Measurements from ENCODE around the gene HNRNPUL2.

Gene HNRNPUL2

GRCh38 chr11:62709247-62710000 is 17.8 kb downstream of the HNRNPUL2 start:
- H3K4me3 ChIP-seq (replicated peaks; ENCODE audit: low read depth, low read length), result peak overlapping the region; percentile 46
- TF ChIP-seq CTCF (IDR thresholded peaks at IDR 0.05; ENCODE audit: low read depth, low read length, missing control alignments), result no peak
- peak; percentile 95 for DNase-seq (ENCODE audit: extremely low read depth, low read depth)

- peak overlapping the region; percentile 46 for H3K4me3 ChIP-seq (replicated peaks; ENCODE audit: low read depth, low read length)
- no peak for DNase-seq (ENCODE audit: extremely low read depth, low read depth)
- no peak for TF ChIP-seq CTCF (IDR thresholded peaks at IDR 0.05; ENCODE audit: low read depth, low read length, missing control alignments)
Measured at GRCh38 chr11:62708793-62709192, 18.5 kb downstream of the HNRNPUL2 start.

GRCh38 chr11:62708392-62708791 is 18.9 kb downstream of the HNRNPUL2 start:
- DNase-seq (ENCODE audit: extremely low read depth, low read depth), result no peak
- H3K4me3 ChIP-seq (replicated peaks; ENCODE audit: low read depth, low read length), result 0 out of 2 replicates have a peak overlapping the region, but pooled peaks have one; percentile 46
- TF ChIP-seq CTCF (IDR thresholded peaks at IDR 0.05; ENCODE audit: low read depth, low read length, missing control alignments), result no peak

- H3K4me3 ChIP-seq (replicated peaks; ENCODE audit: low read depth, low read length), result peak within 1 kb of the TSS; percentile 70
- no peak for TF ChIP-seq CTCF (IDR thresholded peaks at IDR 0.05; ENCODE audit: low read depth, low read length, missing control alignments)
- no peak for DNase-seq (ENCODE audit: extremely low read depth, low read depth)
Measured at GRCh38 chr11:62707277-62707861, 19.9 kb downstream of the HNRNPUL2 start, which contains the start of the genes BSCL2 and GNG3. TSS of gene BSCL2 (minus strand) at chr11:62707424. CDS start at chr11:62707195, 229 bp downstream. TSS of gene GNG3 (plus strand) at chr11:62707676. CDS start at chr11:62708296, 620 bp downstream.

- no peak for DNase-seq (ENCODE audit: extremely low read depth, low read depth)
- TF ChIP-seq CTCF (IDR thresholded peaks at IDR 0.05; ENCODE audit: low read depth, low read length, missing control alignments), result no peak
- no peak overlapping the region for H3K4me3 ChIP-seq (replicated peaks; ENCODE audit: low read depth, low read length)
Measured at GRCh38 chr11:62706850-62707247, 20.4 kb downstream of the HNRNPUL2 start.

- DNase-seq (ENCODE audit: extremely low read depth, low read depth), result peak; percentile 63
- TF ChIP-seq CTCF (IDR thresholded peaks at IDR 0.05; ENCODE audit: low read depth, low read length, missing control alignments), result no peak
- H3K4me3 ChIP-seq (replicated peaks; ENCODE audit: low read depth, low read length), result peak overlapping the region; percentile 70
Measured at GRCh38 chr11:62705880-62706849, 21.1 kb downstream of the HNRNPUL2 start.

Data from HFF-Myc (cell line).